Heart left ventricle (tissue), 13 donors: ENCODE results near the gene SETD2.

ENCODE experiments used
- CTCF ChIP-seq, 12 donors: fragments of 200-600 bp; sonication (generic) in 4 of 12; IDR thresholded peaks; one replicate each; pipeline versions ENCODE4 v1.5.0 to v1.8.0; 2018 to 2022; ENCODE audit warnings: antibody characterized with exemption in 12 of 12, mild to moderate bottlenecking in 5 of 12
- POLR2A ChIP-seq, 2 donors: fragments of 450-650 bp; IDR thresholded peaks; one replicate each; pipeline ENCODE4 v1.6.1; 2017; ENCODE audit warnings: antibody characterized with exemption in 2 of 2, mild to moderate bottlenecking in 2 of 2, moderate library complexity in 2 of 2
- donor health status: ischemic (EF 13 %, LVEDD 7.1; RV severe dilation, severe dysfunction).
- donor health status: DM: no; HTN: yes; CAD: no.
- donor health status: DM: no; HTN: no; CAD: no.
- donor health status: ischemic (EF 25% LVEDD 6.9; RV normal size, moderate dysfunction).
- donor health status: ischemic (EF 25% LVEDD 5.7; RV mildly dilated, moderate dysfunction).
- donor health status: ischemic (EF 35%, LVEDD 5.7; RV mildly dilated, moderate dysfunction).
- donor health status: nonischemic (EF 11% LVEDD 7.7; RV severe dilation, severe dysfunction).
- donor health status: DM: yes; HTN: yes; CAD: no.
- donor health status: PGD.
- donor health status: ischemic (EF 29% LVEDD 5.4; RV normal size, mild dysfunction).
- donor health status: nonischemic (EF 23%, LVEDD 6.1; RV moderate dilation, normal function).

DNA sequence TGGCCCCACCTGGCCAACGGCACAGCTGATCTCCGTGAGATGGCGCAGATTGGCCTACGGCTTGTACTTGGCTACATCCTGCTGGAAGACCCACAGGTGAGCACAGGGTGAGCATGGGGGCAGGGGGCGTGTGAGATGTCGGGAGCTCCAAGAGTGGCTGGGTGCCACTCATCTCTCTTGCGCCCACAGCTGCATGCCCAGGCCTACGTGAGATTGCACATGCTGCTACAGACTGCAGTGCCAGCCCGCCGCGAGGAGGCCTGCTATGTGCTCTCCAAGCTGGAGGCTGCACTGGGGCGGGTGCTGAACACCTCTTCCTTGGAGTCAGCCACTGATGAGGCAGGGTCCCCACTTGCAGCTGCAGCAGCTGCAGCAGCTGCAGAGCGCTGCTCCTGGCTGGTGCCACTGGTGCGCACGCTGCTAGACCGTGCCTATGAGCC is 162.2 kb downstream of the SETD2 start:
- TF ChIP-seq CTCF (IDR thresholded peaks at IDR 0.05) (no peak), POLR2A (IDR thresholded peaks at IDR 0.05) (no peak)
